Activated CD4-positive, alpha-beta T cell treated with anti-CD3 and anti-CD28 coated beads for 36 hours (primary cell): ENCODE results near the gene SMAD7. TPM values are rescaled to one million over a fixed set of nuclear protein-coding genes. Genes with fewer than 3 reads are reported as not detected.

Experiments used
- ATAC-seq: fragments of 200-7000 bp; cut with Tn5 transposase; one replicate; pipeline ENCODE4 v1.10.0; 2021; ENCODE audit warnings: mild to moderate bottlenecking, moderate library complexity
- CTCF ChIA-PET: fragments of 350-600 bp; sonication (Branson Sonifier 250); formaldehyde crosslinking; loops from one replicate; lab custom pipeline; 2021; ENCODE audit warnings: antibody characterized with exemption; lab: Charles Lee
- POLR2A ChIA-PET: fragments of 350-600 bp; sonication (Branson Sonifier 250); formaldehyde crosslinking; loops from one replicate; lab custom pipeline; 2021; ENCODE audit warnings: antibody characterized with exemption, inconsistent platforms; lab: Charles Lee
- DNase-seq: peaks from one replicate; pipeline ENCODE4 v3.0.0-alpha.2; 2020
- H3K27ac Mint-ChIP-seq: one replicate; pipeline ENCODE4 v1.8.0; 2021; ENCODE audit warnings: mixed read lengths
- H3K27me3 Mint-ChIP-seq: one replicate; pipeline ENCODE4 v1.8.0; 2021; ENCODE audit warnings: mixed read lengths
- H3K36me3 Mint-ChIP-seq: one replicate; pipeline ENCODE4 v1.8.0; 2021; ENCODE audit warnings: low read depth, mixed read lengths
- H3K4me1 Mint-ChIP-seq: one replicate; pipeline ENCODE4 v1.8.0; 2021; ENCODE audit warnings: mixed read lengths
- H3K4me3 Mint-ChIP-seq: one replicate; pipeline ENCODE4 v1.8.0; 2021; ENCODE audit warnings: mild to moderate bottlenecking, moderate library complexity, mixed read lengths
- H3K9me3 Mint-ChIP-seq: one replicate; pipeline ENCODE4 v1.8.0; 2021; ENCODE audit warnings: low read depth, mixed read lengths
- intact Hi-C, 2 experiments: fragments of 100-400 bp; cut with DNase I in 1 of 2; cut with micrococcal nuclease in 1 of 2; formaldehyde crosslinking; loops; one replicate each; pipeline versions ENCODE4 v1.14.2 to v1.15.1; 2022 to 2024; cut with DNase I, micrococcal nuclease
- total RNA-seq, 2 experiments: library from RNA; stranded (reverse); gene quantifications; one replicate each; pipeline ENCODE4 v1.2.3, GENCODE V29; 2021

The SMAD7 gene
- total RNA-seq, 2 experiments from 2014 or later: 7.2 to 9.3 TPM

GRCh38 chr18:48983793-48984437 is 33.1 kb upstream of the SMAD7 start:
- POLR2A ChIA-PET: no interaction called here
- no peak overlapping the region for H3K4me3 Mint-ChIP-seq
- no peak overlapping the region for H3K27ac Mint-ChIP-seq
- intact Hi-C loops: no loop called here
- peak; percentile 28 for DNase-seq
- CTCF ChIA-PET: interaction anchor here (1.0 to 1.4 kb wide), 2 partner anchors 10 to 60 kb away, joined by 3 read pairs; no protein-coding TSS in a partner anchor
- peaks cover 10% of the 10 kb centered on the region for H3K4me1 Mint-ChIP-seq
- no peaks in the 10 kb centered on the region for H3K36me3 Mint-ChIP-seq
- no peak for ATAC-seq
- peaks cover 12% of the 10 kb centered on the region for H3K27me3 Mint-ChIP-seq
- H3K9me3 Mint-ChIP-seq: no peaks in the 10 kb centered on the region

GRCh38 chr18:48982266-48982665 is 31.5 kb upstream of the SMAD7 start:
- no peaks in the 10 kb centered on the region for H3K36me3 Mint-ChIP-seq
- no peak for DNase-seq
- no peak overlapping the region for H3K27ac Mint-ChIP-seq
- H3K9me3 Mint-ChIP-seq: no peaks in the 10 kb centered on the region
- H3K4me1 Mint-ChIP-seq: peaks cover 10% of the 10 kb centered on the region
- POLR2A ChIA-PET: no interaction called here
- CTCF ChIA-PET: no interaction called here
- no peak overlapping the region for H3K4me3 Mint-ChIP-seq
- ATAC-seq: peak; percentile 24
- H3K27me3 Mint-ChIP-seq: peaks cover 12% of the 10 kb centered on the region
- intact Hi-C loops: no loop called here

DNA sequence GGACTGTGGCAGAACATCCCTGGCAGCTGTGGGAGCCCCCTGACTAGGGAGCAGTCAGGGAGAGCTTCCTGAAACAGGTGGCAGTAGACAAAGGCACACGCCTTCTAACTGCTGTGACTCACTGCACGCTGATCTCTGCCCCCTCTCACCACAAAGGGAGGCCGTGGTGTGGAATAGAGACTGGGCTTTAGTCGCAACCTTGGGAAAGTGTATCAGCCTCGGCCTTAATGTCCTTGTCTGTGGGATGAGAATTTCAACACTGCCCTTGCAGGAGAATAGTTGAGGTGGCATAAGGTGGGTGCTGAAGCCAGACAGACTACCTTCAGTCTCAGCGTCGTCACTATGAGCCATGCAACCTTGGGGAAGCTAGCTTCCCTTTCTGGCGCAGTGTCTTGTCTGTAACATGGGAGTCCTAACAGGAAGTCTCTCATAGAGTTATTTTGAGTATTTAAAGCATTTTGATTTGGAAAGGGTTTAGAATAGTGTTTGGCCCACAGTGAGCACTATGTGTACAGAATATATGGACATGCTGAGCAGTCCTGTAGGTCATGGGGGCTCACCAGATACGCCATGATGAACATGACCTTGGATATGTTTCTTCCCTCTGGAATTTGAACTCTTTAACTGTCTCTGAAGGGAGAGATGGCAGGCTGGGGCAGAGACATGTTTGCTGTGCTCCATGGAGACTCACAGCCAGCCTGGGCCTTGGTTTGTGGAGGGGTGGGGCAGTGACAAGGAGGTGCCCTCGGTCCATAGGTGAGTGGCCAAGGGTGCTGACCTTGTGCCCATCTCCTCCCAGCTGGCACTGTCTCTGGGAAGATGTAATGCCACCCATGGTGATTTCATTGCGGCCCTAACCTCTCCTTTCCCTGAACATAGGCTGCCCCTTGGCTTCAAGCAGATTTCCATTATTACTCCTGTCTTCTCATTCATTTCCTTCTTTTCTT is 29.5 kb upstream of the SMAD7 start:
- no peak overlapping the region for H3K4me3 Mint-ChIP-seq
- ChIA-PET CTCF (no interaction called here), POLR2A (no interaction called here)
- H3K36me3 Mint-ChIP-seq: no peaks in the 10 kb centered on the region
- no peak overlapping the region for H3K27ac Mint-ChIP-seq
- intact Hi-C loops: no loop called here
- DNase-seq (no peak), ATAC-seq (no peak)
- no peaks in the 10 kb centered on the region for H3K9me3 Mint-ChIP-seq
- peaks cover 13% of the 10 kb centered on the region for H3K4me1 Mint-ChIP-seq
- H3K27me3 Mint-ChIP-seq: peaks cover 16% of the 10 kb centered on the region

DNA sequence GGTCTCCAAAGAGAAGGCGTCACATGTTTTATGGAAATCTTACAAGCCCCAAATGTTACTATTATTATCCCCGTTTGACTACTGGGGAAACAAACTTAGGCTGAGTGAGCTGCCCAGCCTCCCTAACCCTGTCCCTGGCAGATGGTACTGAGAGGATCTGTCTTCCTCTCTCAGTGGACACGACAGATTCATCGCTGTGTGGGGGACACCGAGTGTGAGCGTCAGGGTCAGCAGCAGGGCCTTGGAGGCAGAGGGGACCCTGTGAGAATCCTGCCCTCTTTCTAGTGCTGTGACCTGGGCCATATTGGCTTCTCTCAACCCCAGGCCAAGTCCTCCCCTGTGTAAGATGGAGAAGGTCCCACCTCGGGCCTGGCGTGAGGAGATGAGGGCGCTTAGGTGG is 27.1 kb upstream of the SMAD7 start:
- intact Hi-C loops: no loop called here
- Mint-ChIP-seq H3K27me3 (peaks cover 17% of the 10 kb centered on the region), H3K36me3 (no peaks in the 10 kb centered on the region), H3K27ac (no peak overlapping the region), H3K4me3 (no peak overlapping the region), H3K9me3 (no peaks in the 10 kb centered on the region), H3K4me1 (peaks cover 16% of the 10 kb centered on the region)
- no peak for DNase-seq
- CTCF ChIA-PET: no interaction called here
- no peak for ATAC-seq
- POLR2A ChIA-PET: no interaction called here

DNA sequence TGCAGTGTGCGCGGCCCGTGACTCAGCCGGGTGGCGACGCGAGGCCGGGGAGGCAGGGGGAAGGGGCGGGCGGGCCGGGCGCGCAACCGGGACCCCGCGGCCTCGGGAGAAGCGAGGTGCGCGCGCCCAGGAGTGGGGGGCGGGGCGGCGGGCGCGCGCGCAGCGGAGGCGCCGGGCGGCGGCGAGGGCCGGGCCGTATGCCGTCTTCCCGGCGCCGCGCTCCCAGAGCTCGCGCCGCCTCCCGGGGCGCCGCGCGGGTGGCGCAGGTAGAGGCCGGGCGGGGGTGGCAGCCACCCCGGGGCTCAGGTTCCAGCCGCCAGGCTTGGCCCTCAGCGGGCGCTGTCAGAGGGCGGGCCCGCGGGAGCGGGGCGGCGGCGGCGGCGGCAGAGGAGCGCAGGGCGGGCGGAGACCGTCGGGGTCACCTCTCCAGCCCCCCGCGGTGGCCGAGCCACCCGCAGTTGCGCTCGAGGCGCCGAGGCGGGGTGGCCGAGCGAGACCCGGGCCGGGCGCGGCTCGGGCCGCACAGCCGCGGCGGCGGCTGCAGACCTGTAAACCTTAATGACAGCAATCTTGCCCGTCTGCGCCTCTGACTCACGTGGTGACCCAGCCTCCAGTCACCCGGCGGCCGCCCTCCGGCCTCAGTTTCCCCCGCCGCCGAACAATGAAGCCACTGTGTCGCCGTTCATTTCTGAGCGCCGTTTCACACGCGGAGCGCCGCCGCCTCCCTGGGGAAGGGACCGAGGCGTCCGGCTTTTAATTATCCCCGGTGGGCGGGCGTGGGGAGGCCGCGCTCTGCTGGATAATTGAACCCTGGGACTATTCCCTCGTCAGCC is 25.3 kb upstream of the SMAD7 start:
- ChIA-PET POLR2A (interaction anchor here (0.7 kb wide), 1 partner anchor 52 kb away, joined by 6 read pairs; no protein-coding TSS in a partner anchor), CTCF (no interaction called here)
- no peaks in the 10 kb centered on the region for H3K9me3 Mint-ChIP-seq
- no peaks in the 10 kb centered on the region for H3K36me3 Mint-ChIP-seq
- peak overlapping the region; percentile 67 for H3K4me3 Mint-ChIP-seq
- H3K27ac Mint-ChIP-seq: peak overlapping the region; percentile 19
- intact Hi-C loops: loop anchor here in 1 of 2 experiments (1.0 kb wide), 1 partner anchor 24 kb away; no protein-coding TSS in a partner anchor
- peaks cover 11% of the 10 kb centered on the region for H3K4me1 Mint-ChIP-seq
- peak; percentile 82 for DNase-seq
- peaks cover 12% of the 10 kb centered on the region for H3K27me3 Mint-ChIP-seq
- ATAC-seq: peak; percentile 87

DNA sequence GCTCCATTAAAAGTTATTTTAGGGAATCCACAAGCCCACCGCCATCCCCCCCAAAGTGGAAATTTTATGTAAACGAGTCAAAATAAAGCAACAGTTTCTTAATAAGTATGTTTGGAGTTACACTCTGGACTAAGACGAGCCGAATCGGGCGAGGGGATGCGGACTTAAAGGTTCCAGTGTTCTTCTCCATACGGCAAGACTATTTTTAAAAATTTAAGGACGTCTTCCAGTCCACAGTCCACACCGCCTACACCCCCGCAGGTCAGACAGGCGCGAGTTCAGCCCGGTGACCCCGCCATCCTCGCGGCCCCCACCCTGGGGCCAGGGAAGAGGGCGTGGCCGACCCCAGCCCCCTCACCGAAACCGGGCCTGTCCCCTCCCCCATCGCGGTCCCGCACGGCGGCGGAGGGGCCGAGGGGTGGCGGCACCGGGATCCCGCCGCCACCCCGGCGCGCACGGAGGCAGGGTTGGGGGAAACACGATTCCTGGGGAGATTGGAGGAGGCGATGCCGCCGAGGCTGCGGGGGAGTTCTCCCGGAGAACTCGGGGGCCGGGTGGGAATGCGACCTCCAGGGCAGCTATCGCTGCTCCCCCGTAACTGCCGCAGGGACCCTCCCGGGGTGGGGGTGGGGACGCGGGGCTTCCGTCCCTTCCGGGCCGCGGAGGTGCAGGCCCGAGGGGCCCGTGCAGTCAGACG is 24.5 kb upstream of the SMAD7 start:
- ATAC-seq (no peak), DNase-seq (no peak)
- peaks cover 11% of the 10 kb centered on the region for H3K4me1 Mint-ChIP-seq
- peak overlapping the region; percentile 66 for H3K4me3 Mint-ChIP-seq
- no peaks in the 10 kb centered on the region for H3K9me3 Mint-ChIP-seq
- no peaks in the 10 kb centered on the region for H3K36me3 Mint-ChIP-seq
- peaks cover 12% of the 10 kb centered on the region for H3K27me3 Mint-ChIP-seq
- peak overlapping the region; percentile 55 for H3K27ac Mint-ChIP-seq
- POLR2A ChIA-PET: no interaction called here
- CTCF ChIA-PET: interaction anchor here (1.2 kb wide), 1 partner anchor 23 kb away, joined by 3 read pairs; no protein-coding TSS in a partner anchor
- intact Hi-C loops: loop anchor here in 1 of 2 experiments (1.0 kb wide), 1 partner anchor 23 kb away; no protein-coding TSS in a partner anchor

- DNase-seq: no peak
- H3K9me3 Mint-ChIP-seq: no peaks in the 10 kb centered on the region
- intact Hi-C loops: loop anchor here in 1 of 2 experiments (1.0 to 5.0 kb wide), 2 partner anchors 22 to 197 kb away; no protein-coding TSS in a partner anchor
- H3K36me3 Mint-ChIP-seq: no peaks in the 10 kb centered on the region
- ChIA-PET POLR2A (no interaction called here), CTCF (interaction anchor here (0.6 to 1.2 kb wide), 4 partner anchors 9 to 1135 kb away, joined by 3 to 5 read pairs (median 3); no protein-coding TSS in a partner anchor)
- peaks cover 9% of the 10 kb centered on the region for H3K27me3 Mint-ChIP-seq
- H3K4me3 Mint-ChIP-seq: peak overlapping the region; percentile 66
- peaks cover 11% of the 10 kb centered on the region for H3K4me1 Mint-ChIP-seq
- no peak for ATAC-seq
- H3K27ac Mint-ChIP-seq: peak overlapping the region; percentile 55
These were observed 23.7 kb upstream of the SMAD7 start for GRCh38 chr18:48974304-48975119.

- H3K27me3 Mint-ChIP-seq: peaks cover 7% of the 10 kb centered on the region
- ATAC-seq: no peak
- no peaks in the 10 kb centered on the region for H3K36me3 Mint-ChIP-seq
- no peak overlapping the region for H3K27ac Mint-ChIP-seq
- H3K4me3 Mint-ChIP-seq: no peak overlapping the region
- CTCF ChIA-PET: interaction anchor here (0.6 to 1.2 kb wide), 3 partner anchors 9 to 1134 kb away, joined by 3 to 5 read pairs (median 3); no protein-coding TSS in a partner anchor
- no peak for DNase-seq
- H3K9me3 Mint-ChIP-seq: no peaks in the 10 kb centered on the region
- POLR2A ChIA-PET: no interaction called here
- peaks cover 8% of the 10 kb centered on the region for H3K4me1 Mint-ChIP-seq
- intact Hi-C loops: loop anchor here in 1 of 2 experiments (5.0 kb wide), 1 partner anchor 196 kb away; no protein-coding TSS in a partner anchor
These were observed 23.0 kb upstream of the SMAD7 start for GRCh38 chr18:48973731-48974130.

DNA sequence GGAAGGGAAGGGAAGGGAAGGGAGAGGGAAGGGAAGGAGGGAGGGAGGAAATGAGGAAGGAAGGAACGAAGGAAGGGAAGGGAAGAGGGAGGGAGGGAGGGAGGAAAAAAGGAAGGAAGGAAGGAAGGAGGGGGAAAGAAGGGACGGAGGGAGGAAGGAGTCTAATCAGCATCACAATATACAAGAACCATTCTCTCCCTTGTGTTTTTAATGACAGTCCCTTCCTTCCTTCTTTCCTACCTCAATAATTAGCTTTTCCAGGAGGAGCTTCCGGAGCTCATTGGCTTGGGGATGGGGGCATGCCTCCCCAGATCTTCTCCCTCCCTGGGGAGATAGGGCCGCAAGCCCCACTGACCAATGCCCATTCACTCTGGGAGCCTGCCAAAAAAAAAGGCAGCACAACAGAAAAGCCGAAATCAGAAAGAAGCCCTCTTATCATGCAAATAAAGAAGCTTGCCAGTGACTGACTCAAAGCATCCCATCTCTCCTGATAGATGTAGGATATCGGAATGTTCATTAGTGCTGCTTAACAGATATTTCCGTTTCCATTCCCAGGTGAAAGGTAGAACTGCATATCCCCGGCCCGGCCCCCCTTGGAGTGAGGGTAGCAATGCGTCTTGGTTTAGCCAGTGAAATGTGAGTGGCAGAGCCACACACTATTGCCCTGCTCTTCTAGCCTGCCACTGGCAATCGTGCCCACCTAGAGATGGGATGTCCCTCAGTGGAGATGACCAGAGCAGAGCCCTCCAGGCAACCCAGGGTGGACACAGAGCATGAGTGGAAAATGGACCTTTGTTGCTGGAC is 17.8 kb upstream of the SMAD7 start:
- CTCF ChIA-PET: interaction anchor here (1.0 kb wide), 1 partner anchor 191 kb away, joined by 5 read pairs; no protein-coding TSS in a partner anchor
- intact Hi-C loops: no loop called here
- H3K27ac Mint-ChIP-seq: no peak overlapping the region
- H3K36me3 Mint-ChIP-seq: no peaks in the 10 kb centered on the region
- DNase-seq: no peak
- H3K27me3 Mint-ChIP-seq: peaks cover 3% of the 10 kb centered on the region
- ATAC-seq: no peak
- H3K9me3 Mint-ChIP-seq: no peaks in the 10 kb centered on the region
- POLR2A ChIA-PET: no interaction called here
- H3K4me3 Mint-ChIP-seq: no peak overlapping the region
- peaks cover 2% of the 10 kb centered on the region for H3K4me1 Mint-ChIP-seq
